ENCODE data around the gene CHTF18. TPM values are rescaled to one million over a fixed set of nuclear protein-coding genes. Genes with fewer than 3 reads are reported as not detected.
"Not testable (repeated sequence)": the region's sequence is repeated elsewhere in the genome, so short reads cannot be mapped to it uniquely, and the experiment has no call there.

Gene CHTF18
- total RNA-seq, 1 donor from 2014 or later = 3.1 TPM

GRCh38 chr16:772959-773358 is 15.5 kb upstream of the CHTF18 start:
- Histone ChIP-seq H3K9me3 (replicated peaks) (no peaks in the 10 kb centered on the region), H3K27ac (replicated peaks) (no peak overlapping the region), H3K4me1 (no peaks in the 10 kb centered on the region), H3K4me3 (no peak overlapping the region), H3K27me3 (ENCODE audit: low read depth) (peaks cover 62% of the 10 kb centered on the region), H3K36me3 (no peaks in the 10 kb centered on the region)
- intact Hi-C loops (cut with micrococcal nuclease) = no loop called here
- DNase-seq = no peak
- TF ChIP-seq CTCF (IDR thresholded peaks at IDR 0.05; ENCODE audit: borderline replicate concordance) = no peak

GRCh38 chr16:774086-775001 is 14.1 kb upstream of the CHTF18 start:
- no peak for DNase-seq
- H3K27ac ChIP-seq (replicated peaks) = no peak overlapping the region
- H3K9me3 ChIP-seq (replicated peaks) = no peaks in the 10 kb centered on the region
- no peak overlapping the region for H3K4me3 ChIP-seq
- no peak for TF ChIP-seq CTCF (IDR thresholded peaks at IDR 0.05; ENCODE audit: borderline replicate concordance)
- intact Hi-C loops (cut with micrococcal nuclease) = no loop called here
- no peaks in the 10 kb centered on the region for H3K4me1 ChIP-seq
- H3K27me3 ChIP-seq (ENCODE audit: low read depth) = peaks cover 65% of the 10 kb centered on the region
- H3K36me3 ChIP-seq = no peaks in the 10 kb centered on the region

GRCh38 chr16:775236-775796 is 13.1 kb upstream of the CHTF18 start:
- H3K4me1 ChIP-seq = no peaks in the 10 kb centered on the region
- no peaks in the 10 kb centered on the region for H3K9me3 ChIP-seq (replicated peaks)
- intact Hi-C loops (cut with micrococcal nuclease) = no loop called here
- H3K4me3 ChIP-seq = no peak overlapping the region
- no peak for TF ChIP-seq CTCF (IDR thresholded peaks at IDR 0.05; ENCODE audit: borderline replicate concordance)
- no peaks in the 10 kb centered on the region for H3K36me3 ChIP-seq
- no peak overlapping the region for H3K27ac ChIP-seq (replicated peaks)
- H3K27me3 ChIP-seq (ENCODE audit: low read depth) = peaks cover 65% of the 10 kb centered on the region
- DNase-seq = no peak

GRCh38 chr16:776298-776697 is 12.1 kb upstream of the CHTF18 start:
- H3K27ac ChIP-seq (replicated peaks); DNase-seq; H3K4me1 ChIP-seq; H3K4me3 ChIP-seq; intact Hi-C loops (cut with micrococcal nuclease); H3K36me3 ChIP-seq; H3K9me3 ChIP-seq (replicated peaks): not testable (repeated sequence)
- H3K27me3 ChIP-seq (ENCODE audit: low read depth) = peaks cover 72% of the 10 kb centered on the region

- Histone ChIP-seq H3K36me3 (no peaks in the 10 kb centered on the region), H3K27me3 (ENCODE audit: low read depth) (peaks cover 78% of the 10 kb centered on the region), H3K4me3 (no peak overlapping the region), H3K9me3 (replicated peaks) (no peaks in the 10 kb centered on the region), H3K27ac (replicated peaks) (no peak overlapping the region), H3K4me1 (no peaks in the 10 kb centered on the region)
- DNase-seq = no peak
- intact Hi-C loops (cut with micrococcal nuclease) = no loop called here
- no peak for TF ChIP-seq CTCF (IDR thresholded peaks at IDR 0.05; ENCODE audit: borderline replicate concordance)
These were observed 11.6 kb upstream of the CHTF18 start for GRCh38 chr16:776824-777223.

GRCh38 chr16:777826-778225 is 10.6 kb upstream of the CHTF18 start:
- intact Hi-C loops (cut with micrococcal nuclease) = no loop called here
- no peaks in the 10 kb centered on the region for H3K9me3 ChIP-seq (replicated peaks)
- TF ChIP-seq CTCF (IDR thresholded peaks at IDR 0.05; ENCODE audit: borderline replicate concordance) = no peak

More at GRCh38 chr16:777826-778225, 10.6 kb upstream of the CHTF18 start:
- peaks cover 88% of the 10 kb centered on the region for H3K27me3 ChIP-seq (ENCODE audit: low read depth)
- H3K4me1 ChIP-seq = no peaks in the 10 kb centered on the region
- no peak overlapping the region for H3K4me3 ChIP-seq
- H3K36me3 ChIP-seq = no peaks in the 10 kb centered on the region
- H3K27ac ChIP-seq (replicated peaks) = no peak overlapping the region
- no peak for DNase-seq

Measured in left ventricle myocardium inferior (tissue), 1 donor.